HepG2 (cell line): ENCODE results near the gene IRF4. TPM values are rescaled to one million over a fixed set of nuclear protein-coding genes. Genes with fewer than 3 reads are reported as not detected.

ENCODE experiments used
- ATAC-seq: fragments of 200-7000 bp; cut with Tn5 transposase; 3 replicates; pipeline ENCODE4 v1.9.1; 2020; ENCODE audit warnings: mild to moderate bottlenecking, moderate library complexity
- BruUV-seq: library from RNA; stranded (reverse); fragments of 400-500 nt; replicated peaks from 2 replicates; lab custom pipeline; 2021; lab: Mats Ljungman, UMichigan
- CTCF ChIA-PET: fragments of 300-600 bp; formaldehyde crosslinking; extraction: SDS; loops from one replicate; lab custom pipeline; 2021; ENCODE audit warnings: low total read pairs, inconsistent platforms, low intra/inter-chr PET ratio; lab: Yijun Ruan, JAX
- POLR2A ChIA-PET: fragments of 350-600 bp; sonication (Branson Sonifier 250); formaldehyde crosslinking; loops from one replicate; lab custom pipeline; 2020; ENCODE audit warnings: antibody characterized with exemption, inconsistent platforms; lab: Yijun Ruan, JAX
- DNase-seq: peaks from one replicate; pipeline ENCODE4 v3.0.0-alpha.2; 2015; ENCODE audit warnings: low spot score
- FAIRE-seq: peaks from 3 replicates; lab custom pipeline; 2011; peaks lifted over from hg19 to GRCh38; lab: Jason Lieb, UNC
- H2AFZ ChIP-seq: one replicate; pipeline ENCODE4 v1.6.1; 2011; ENCODE audit warnings: low read length, inconsistent platforms
- H3K27ac ChIP-seq: fragments of 300-600 bp; 3 replicates; pipeline ENCODE4 v1.8.0; 2011; ENCODE audit warnings: mixed run types, mild to moderate bottlenecking, mixed read lengths, low read length, inconsistent platforms; ENCODE audit not compliant: insufficient read depth; ENCODE audit errors: extremely low read length
- H3K27me3 ChIP-seq, 2 experiments: fragments of 200-600 bp in 1 of 2; 2 replicates in 1 of 2; 3 replicates in 1 of 2; pipeline versions ENCODE4 v1.6.0 to v1.8.0; 2011; ENCODE audit warnings: low read length in 2 of 2, mild to moderate bottlenecking in 2 of 2, moderate library complexity in 2 of 2, inconsistent platforms in 1 of 2; ENCODE audit not compliant: insufficient read depth in 2 of 2, control insufficient read depth in 1 of 2
- H3K36me3 ChIP-seq, 2 experiments: fragments of 200-600 bp in 1 of 2; replicated peaks in 1 of 2; 2 replicates in 1 of 2; 3 replicates in 1 of 2; pipeline versions ENCODE4 v1.5.1 to v1.8.0; 2011; ENCODE audit warnings: low read length in 2 of 2, inconsistent platforms in 1 of 2; ENCODE audit not compliant: insufficient read depth in 2 of 2, control insufficient read depth in 1 of 2
- H3K4me1 ChIP-seq: 2 replicates; pipeline ENCODE4 v1.5.1; 2012; ENCODE audit warnings: low read length, inconsistent platforms; ENCODE audit not compliant: insufficient read depth
- H3K4me2 ChIP-seq: 2 replicates; pipeline ENCODE4 v1.6.0; 2011; ENCODE audit warnings: low read depth, low read length, inconsistent platforms
- H3K4me3 ChIP-seq, 3 experiments: fragments of 200-600 bp in 1 of 3; sonication (generic), shearing (Covaris generic) in 1 of 3; replicated peaks in 1 of 3; 2 replicates each; pipeline ENCODE4 v1.5.1; 2011 to 2016; ENCODE audit warnings: low read length in 3 of 3, inconsistent platforms in 2 of 3, low read depth in 2 of 3, mild to moderate bottlenecking in 2 of 3, control low read depth in 1 of 3, mixed read lengths in 1 of 3; ENCODE audit not compliant: insufficient read depth in 1 of 3
- H3K79me2 ChIP-seq: one replicate; pipeline ENCODE4 v1.6.1; 2011; ENCODE audit warnings: low read length, inconsistent platforms; ENCODE audit not compliant: insufficient read depth
- H3K9ac ChIP-seq: 2 replicates; pipeline ENCODE4 v1.6.0; 2011; ENCODE audit warnings: mild to moderate bottlenecking, low read depth, low read length, inconsistent platforms; ENCODE audit not compliant: insufficient read depth
- H3K9me3 ChIP-seq: 2 replicates; pipeline ENCODE4 v1.5.1; 2012; ENCODE audit warnings: mild to moderate bottlenecking, low read length
- H4K20me1 ChIP-seq: 2 replicates; pipeline ENCODE4 v1.6.0; 2011; ENCODE audit warnings: inconsistent platforms, mild to moderate bottlenecking, low read length, moderate library complexity; ENCODE audit not compliant: insufficient read depth
- ARHGAP35 ChIP-seq: sonication (generic); formaldehyde crosslinking; IDR thresholded peaks from 2 replicates; pipeline ENCODE4 v1.9.0; 2022; ENCODE audit warnings: mild to moderate bottlenecking, inconsistent platforms, moderate library complexity, missing genetic modification reagents, borderline replicate concordance
- FOXP4 ChIP-seq: sonication (generic); formaldehyde crosslinking; IDR thresholded peaks from 2 replicates; pipeline ENCODE4 v1.4.0; 2020; ENCODE audit warnings: missing genetic modification reagents
- KIAA2018 ChIP-seq: sonication (generic); formaldehyde crosslinking; IDR thresholded peaks from 2 replicates; pipeline ENCODE4 v1.5.0; 2020; ENCODE audit warnings: mild to moderate bottlenecking, missing genetic modification reagents, borderline replicate concordance
- RNF219 ChIP-seq: sonication (generic); formaldehyde crosslinking; IDR thresholded peaks from 2 replicates; pipeline ENCODE4 v1.5.0; 2020; ENCODE audit warnings: mild to moderate bottlenecking, missing genetic modification reagents
- RXRB ChIP-seq: IDR thresholded peaks from 2 replicates; pipeline ENCODE4 v1.6.1; 2016; ENCODE audit warnings: borderline replicate concordance, missing genetic modification reagents, missing compliant biosample characterization
- THAP9 ChIP-seq: sonication (generic); formaldehyde crosslinking; IDR thresholded peaks from 2 replicates; pipeline ENCODE4; 2020; ENCODE audit warnings: missing genetic modification reagents, mild to moderate bottlenecking, borderline replicate concordance
- ZBTB38 ChIP-seq: sonication (generic); formaldehyde crosslinking; IDR thresholded peaks from 2 replicates; pipeline ENCODE4 v1.5.1; 2020; ENCODE audit warnings: mild to moderate bottlenecking, missing genetic modification reagents
- ZNF773 ChIP-seq: sonication (generic); formaldehyde crosslinking; IDR thresholded peaks from 2 replicates; pipeline ENCODE4 v1.4.0; 2020; ENCODE audit warnings: missing genetic modification reagents, borderline replicate concordance
- WGBS: methylation state at CpG from one replicate; pipeline ENCODE4 v1.1.6; 2017; ENCODE audit warnings: low lambda C conversion rate; 5-methylcytosine and 5-hydroxymethylcytosine counted together
- in situ Hi-C: cut with HindIII; loops from 2 replicates; pipeline ENCODE4 v1.10.0; 2017; ENCODE audit warnings: low pct_unique_long_range_greater_than_20kb; ENCODE audit not compliant: extremely low pct_ligation_motif_present
- intact Hi-C: fragments of 100-400 bp; cut with micrococcal nuclease; formaldehyde crosslinking; loops from one replicate; pipeline ENCODE4 v1.10.0; 2022; ENCODE audit not compliant: unreplicated experiment
- polyA plus RNA-seq, 8 experiments: library from polyadenylated mRNA; depleted of rRNA in 3 of 8; stranded (reverse) in 7 of 8; unstranded in 1 of 8; fragments of >200 nt; fragmentation: Illumina TruSeq in 4 of 8; extraction: Trizol in 4 of 8; gene quantifications; 2 replicates each; pipeline versions ENCODE4 v1.2.1 to v1.2.3, GENCODE V29; 2011 to 2016; ENCODE audit warnings: low read depth in 4 of 8, missing spikeins in 1 of 8, mixed read lengths in 1 of 8; ENCODE audit not compliant: insufficient read depth in 1 of 8
- total RNA-seq, 5 experiments: library from RNA; depleted of rRNA; stranded (reverse); fragments of >200 nt; fragmentation: Illumina TruSeq; extraction: Trizol; gene quantifications; 2 replicates each; pipeline ENCODE4 v1.2.3, GENCODE V29; 2016; ENCODE audit warnings: low read depth in 1 of 5

IRF4 gene
- total and polyA plus RNA-seq, 2 of the 13 experiments (the other 11 are each of a cell fraction or from before 2014, with no cell fraction given) = 0.07 to 0.09 TPM

GRCh38 chr6:370555-370954 lies 21.0 kb upstream of the IRF4 start:
- no TSS peak for BruUV-seq
- FAIRE-seq (no peak), DNase-seq (no peak), ATAC-seq (no peak; the same call in 2 of the 3 replicates)
- Histone ChIP-seq H3K4me3 (no peak overlapping the region), H3K4me2 (no peak overlapping the region), H4K20me1 (no peaks in the 10 kb centered on the region; the same call in 1 of the 2 replicates), H3K9me3 (no peaks in the 10 kb centered on the region), H2AFZ (no peak overlapping the region), H3K9ac (no peak overlapping the region), H3K4me1 (no peaks in the 10 kb centered on the region), H3K27ac (no peak overlapping the region), H3K79me2 (no peaks in the 10 kb centered on the region), H3K36me3 (no peaks in the 10 kb centered on the region), H3K27me3 (peaks cover 10 to 62% of the 10 kb centered on the region in 2 experiments; a peak in 4 of 5 replicates)
- WGBS = 19% methylated on average over 6 of the region's 6 CpGs
- ChIA-PET CTCF (no interaction called here), POLR2A (no interaction called here)
- intact Hi-C loops = no loop called here
- in situ Hi-C loops = no loop called here
- no peak for TF ChIP-seq RNF219
- no peak for TF ChIP-seq THAP9 (CRISPR knock-in tag)
- TF ChIP-seq FOXP4 (CRISPR knock-in tag) = no peak
- TF ChIP-seq ZBTB38 = no peak
- TF ChIP-seq KIAA2018 = no peak
- no peak for TF ChIP-seq ARHGAP35
- no peak for TF ChIP-seq ZNF773 (CRISPR knock-in tag)
- TF ChIP-seq RXRB = no peak
